GM19023 (cell line): ENCODE results near the gene SGCE.

Source experiments
- ATAC-seq: cut with Tn5 transposase; IDR thresholded peaks from one replicate; pipeline ENCODE4 v1.9.1; 2021; ENCODE audit warnings: mild to moderate bottlenecking, moderate library complexity; ENCODE audit not compliant: unreplicated experiment

SGCE gene

GRCh38 chr7:94575646-94576045 is 80.3 kb downstream of the SGCE start:
- ATAC-seq, result no peak

GRCh38 chr7:94571816-94572215 is 84.1 kb downstream of the SGCE start:
- no peak for ATAC-seq

- ATAC-seq, result no peak
Observed at GRCh38 chr7:94567396-94567795, 88.5 kb downstream of the SGCE start.

- no peak for ATAC-seq
Observed at GRCh38 chr7:94565247-94565894, 90.6 kb downstream of the SGCE start.

- ATAC-seq, result no peak
Observed at GRCh38 chr7:94562525-94562924, 93.4 kb downstream of the SGCE start.

- no peak for ATAC-seq
Observed at GRCh38 chr7:94561841-94562514, 94.0 kb downstream of the SGCE start.

GRCh38 chr7:94559972-94560371 is 96.0 kb downstream of the SGCE start:
- no peak for ATAC-seq

GRCh38 chr7:94557215-94557614 is 98.7 kb downstream of the SGCE start:
- no peak for ATAC-seq

- ATAC-seq, result no peak
Observed at GRCh38 chr7:94556028-94556427, 99.9 kb downstream of the SGCE start.

- ATAC-seq, result no peak
Observed at GRCh38 chr7:94547126-94547525, 108.8 kb downstream of the SGCE start.

- no peak for ATAC-seq
Observed at GRCh38 chr7:94540428-94540827, 115.5 kb downstream of the SGCE start.
